Measurements from ENCODE around the gene LEPROT. TPM values are rescaled to one million over a fixed set of nuclear protein-coding genes. Genes with fewer than 3 reads are reported as not detected.

LEPROT gene
- total RNA-seq, 1 experiment from 2014 or later, result 18.1 TPM

DNA sequence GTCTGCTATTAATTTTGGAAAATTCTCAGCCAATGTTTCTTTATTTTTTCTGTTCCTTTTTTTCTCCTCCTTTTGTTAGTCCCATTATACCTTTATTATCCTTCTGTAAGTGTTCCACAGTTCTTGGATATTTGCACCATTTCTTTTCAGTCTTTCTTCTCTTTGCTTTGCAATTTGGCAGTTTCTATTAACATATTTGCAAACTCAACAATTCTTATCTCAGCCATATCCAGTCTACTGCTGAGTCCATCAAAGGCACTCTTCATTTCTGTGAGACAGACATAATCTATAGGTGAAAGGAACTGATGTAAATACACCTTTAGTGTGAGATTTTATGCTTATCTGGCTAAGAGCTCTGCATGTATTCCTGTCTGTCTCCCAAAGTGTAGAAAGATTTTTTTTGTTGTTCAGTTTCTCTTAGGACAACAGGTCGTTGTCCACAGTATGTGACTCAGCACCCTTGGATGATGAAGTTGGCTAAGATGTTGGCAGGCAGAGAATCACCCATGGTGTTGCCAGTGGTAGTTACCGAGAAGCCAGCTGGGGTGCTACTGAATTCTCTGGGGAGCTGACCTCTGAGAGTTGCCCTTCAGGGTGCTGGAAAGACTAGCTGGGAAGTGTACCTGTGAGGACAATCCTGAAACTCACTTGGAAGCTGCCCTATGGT, 38.4 kb downstream of the LEPROT start (continued):
- TF ChIP-seq, protein P1, sequence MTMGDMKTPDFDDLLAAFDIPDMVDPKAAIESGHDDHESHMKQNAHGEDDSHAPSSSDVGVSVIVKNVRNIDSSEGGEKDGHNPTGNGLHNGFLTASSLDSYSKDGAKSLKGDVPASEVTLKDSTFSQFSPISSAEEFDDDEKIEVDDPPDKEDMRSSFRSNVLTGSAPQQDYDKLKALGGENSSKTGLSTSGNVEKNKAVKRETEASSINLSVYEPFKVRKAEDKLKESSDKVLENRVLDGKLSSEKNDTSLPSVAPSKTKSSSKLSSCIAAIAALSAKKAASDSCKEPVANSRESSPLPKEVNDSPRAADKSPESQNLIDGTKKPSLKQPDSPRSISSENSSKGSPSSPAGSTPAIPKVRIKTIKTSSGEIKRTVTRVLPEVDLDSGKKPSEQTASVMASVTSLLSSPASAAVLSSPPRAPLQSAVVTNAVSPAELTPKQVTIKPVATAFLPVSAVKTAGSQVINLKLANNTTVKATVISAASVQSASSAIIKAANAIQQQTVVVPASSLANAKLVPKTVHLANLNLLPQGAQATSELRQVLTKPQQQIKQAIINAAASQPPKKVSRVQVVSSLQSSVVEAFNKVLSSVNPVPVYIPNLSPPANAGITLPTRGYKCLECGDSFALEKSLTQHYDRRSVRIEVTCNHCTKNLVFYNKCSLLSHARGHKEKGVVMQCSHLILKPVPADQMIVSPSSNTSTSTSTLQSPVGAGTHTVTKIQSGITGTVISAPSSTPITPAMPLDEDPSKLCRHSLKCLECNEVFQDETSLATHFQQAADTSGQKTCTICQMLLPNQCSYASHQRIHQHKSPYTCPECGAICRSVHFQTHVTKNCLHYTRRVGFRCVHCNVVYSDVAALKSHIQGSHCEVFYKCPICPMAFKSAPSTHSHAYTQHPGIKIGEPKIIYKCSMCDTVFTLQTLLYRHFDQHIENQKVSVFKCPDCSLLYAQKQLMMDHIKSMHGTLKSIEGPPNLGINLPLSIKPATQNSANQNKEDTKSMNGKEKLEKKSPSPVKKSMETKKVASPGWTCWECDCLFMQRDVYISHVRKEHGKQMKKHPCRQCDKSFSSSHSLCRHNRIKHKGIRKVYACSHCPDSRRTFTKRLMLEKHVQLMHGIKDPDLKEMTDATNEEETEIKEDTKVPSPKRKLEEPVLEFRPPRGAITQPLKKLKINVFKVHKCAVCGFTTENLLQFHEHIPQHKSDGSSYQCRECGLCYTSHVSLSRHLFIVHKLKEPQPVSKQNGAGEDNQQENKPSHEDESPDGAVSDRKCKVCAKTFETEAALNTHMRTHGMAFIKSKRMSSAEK (CRISPR knock-in tag; IDR thresholded peaks at IDR 0.05; ENCODE audit: borderline replicate concordance), result no peak
- TF ChIP-seq KAT7 (CRISPR knock-in tag; IDR thresholded peaks at IDR 0.05; ENCODE audit: borderline replicate concordance) (no peak), ATF1 (CRISPR knock-in tag; IDR thresholded peaks at IDR 0.05) (no peak), MYBL2 (CRISPR knock-in tag; IDR thresholded peaks at IDR 0.05) (no peak), PRRX2 (CRISPR knock-in tag; IDR thresholded peaks at IDR 0.05) (no peak), RELA (CRISPR knock-in tag; IDR thresholded peaks at IDR 0.05; ENCODE audit: borderline replicate concordance) (no peak)
- TF ChIP-seq, protein P2, sequence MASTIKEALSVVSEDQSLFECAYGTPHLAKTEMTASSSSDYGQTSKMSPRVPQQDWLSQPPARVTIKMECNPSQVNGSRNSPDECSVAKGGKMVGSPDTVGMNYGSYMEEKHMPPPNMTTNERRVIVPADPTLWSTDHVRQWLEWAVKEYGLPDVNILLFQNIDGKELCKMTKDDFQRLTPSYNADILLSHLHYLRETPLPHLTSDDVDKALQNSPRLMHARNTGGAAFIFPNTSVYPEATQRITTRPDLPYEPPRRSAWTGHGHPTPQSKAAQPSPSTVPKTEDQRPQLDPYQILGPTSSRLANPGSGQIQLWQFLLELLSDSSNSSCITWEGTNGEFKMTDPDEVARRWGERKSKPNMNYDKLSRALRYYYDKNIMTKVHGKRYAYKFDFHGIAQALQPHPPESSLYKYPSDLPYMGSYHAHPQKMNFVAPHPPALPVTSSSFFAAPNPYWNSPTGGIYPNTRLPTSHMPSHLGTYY (CRISPR knock-in tag; IDR thresholded peaks at IDR 0.05), result no peak
- TF ChIP-seq, protein P3, sequence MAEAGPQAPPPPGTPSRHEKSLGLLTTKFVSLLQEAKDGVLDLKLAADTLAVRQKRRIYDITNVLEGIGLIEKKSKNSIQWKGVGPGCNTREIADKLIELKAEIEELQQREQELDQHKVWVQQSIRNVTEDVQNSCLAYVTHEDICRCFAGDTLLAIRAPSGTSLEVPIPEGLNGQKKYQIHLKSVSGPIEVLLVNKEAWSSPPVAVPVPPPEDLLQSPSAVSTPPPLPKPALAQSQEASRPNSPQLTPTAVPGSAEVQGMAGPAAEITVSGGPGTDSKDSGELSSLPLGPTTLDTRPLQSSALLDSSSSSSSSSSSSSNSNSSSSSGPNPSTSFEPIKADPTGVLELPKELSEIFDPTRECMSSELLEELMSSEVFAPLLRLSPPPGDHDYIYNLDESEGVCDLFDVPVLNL (CRISPR knock-in tag; IDR thresholded peaks at IDR 0.05; ENCODE audit: borderline replicate concordance, low read depth), result no peak
- TF ChIP-seq, protein P4, sequence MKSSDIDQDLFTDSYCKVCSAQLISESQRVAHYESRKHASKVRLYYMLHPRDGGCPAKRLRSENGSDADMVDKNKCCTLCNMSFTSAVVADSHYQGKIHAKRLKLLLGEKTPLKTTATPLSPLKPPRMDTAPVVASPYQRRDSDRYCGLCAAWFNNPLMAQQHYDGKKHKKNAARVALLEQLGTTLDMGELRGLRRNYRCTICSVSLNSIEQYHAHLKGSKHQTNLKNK (CRISPR knock-in tag; IDR thresholded peaks at IDR 0.05), result no peak

DNA sequence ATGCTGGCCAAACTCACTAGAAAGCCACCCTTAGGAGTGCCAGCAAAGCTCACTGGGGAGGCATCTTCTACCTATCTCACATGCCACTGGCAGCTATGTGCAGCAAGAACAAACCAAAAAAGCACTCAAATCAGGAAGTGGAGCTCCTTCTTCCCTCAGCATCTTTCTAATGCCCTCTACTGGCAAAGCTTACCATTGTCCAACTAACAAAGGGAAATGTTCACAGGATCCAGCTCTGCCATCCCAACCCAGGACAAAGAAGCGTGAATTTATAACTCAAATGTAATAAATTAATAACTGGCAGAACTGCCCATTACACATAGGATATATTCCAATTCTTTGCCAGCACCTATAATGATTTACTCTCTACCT, 38.9 kb downstream of the LEPROT start:
- Mint-ChIP-seq H3K27me3 (ENCODE audit: low read depth) (no peaks in the 10 kb centered on the region; the same call in 1 of the 2 replicates), H3K4me3 (no peak overlapping the region), H3K36me3 (peaks cover 16% of the 10 kb centered on the region), H3K9me3 (peaks cover 35% of the 10 kb centered on the region), H3K4me1 (peaks cover 28% of the 10 kb centered on the region), H3K27ac (no peak overlapping the region)
- ChIA-PET POLR2A (interaction anchor here (0.6 to 1.1 kb wide), 3 partner anchors 28 to 220 kb away, joined by 3 read pairs; partner anchors contain the start of genes LEPR and LEPROT), CTCF (interaction anchor here (0.6 to 3.7 kb wide), 45 partner anchors 8 to 499 kb away, joined by 3 to 76 read pairs (median 4); partner anchors contain the start of genes DNAJC6, LEPR and LEPROT)
- DNase-seq (ENCODE audit: low spot score) (no peak), ATAC-seq (peak; percentile 92)
- TF ChIP-seq, protein P5, sequence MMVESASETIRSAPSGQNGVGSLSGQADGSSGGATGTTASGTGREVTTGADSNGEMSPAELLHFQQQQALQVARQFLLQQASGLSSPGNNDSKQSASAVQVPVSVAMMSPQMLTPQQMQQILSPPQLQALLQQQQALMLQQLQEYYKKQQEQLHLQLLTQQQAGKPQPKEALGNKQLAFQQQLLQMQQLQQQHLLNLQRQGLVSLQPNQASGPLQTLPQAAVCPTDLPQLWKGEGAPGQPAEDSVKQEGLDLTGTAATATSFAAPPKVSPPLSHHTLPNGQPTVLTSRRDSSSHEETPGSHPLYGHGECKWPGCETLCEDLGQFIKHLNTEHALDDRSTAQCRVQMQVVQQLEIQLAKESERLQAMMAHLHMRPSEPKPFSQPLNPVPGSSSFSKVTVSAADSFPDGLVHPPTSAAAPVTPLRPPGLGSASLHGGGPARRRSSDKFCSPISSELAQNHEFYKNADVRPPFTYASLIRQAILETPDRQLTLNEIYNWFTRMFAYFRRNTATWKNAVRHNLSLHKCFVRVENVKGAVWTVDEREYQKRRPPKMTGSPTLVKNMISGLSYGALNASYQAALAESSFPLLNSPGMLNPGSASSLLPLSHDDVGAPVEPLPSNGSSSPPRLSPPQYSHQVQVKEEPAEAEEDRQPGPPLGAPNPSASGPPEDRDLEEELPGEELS (CRISPR knock-in tag; IDR thresholded peaks at IDR 0.05), result no peak
- TF ChIP-seq, protein P6, sequence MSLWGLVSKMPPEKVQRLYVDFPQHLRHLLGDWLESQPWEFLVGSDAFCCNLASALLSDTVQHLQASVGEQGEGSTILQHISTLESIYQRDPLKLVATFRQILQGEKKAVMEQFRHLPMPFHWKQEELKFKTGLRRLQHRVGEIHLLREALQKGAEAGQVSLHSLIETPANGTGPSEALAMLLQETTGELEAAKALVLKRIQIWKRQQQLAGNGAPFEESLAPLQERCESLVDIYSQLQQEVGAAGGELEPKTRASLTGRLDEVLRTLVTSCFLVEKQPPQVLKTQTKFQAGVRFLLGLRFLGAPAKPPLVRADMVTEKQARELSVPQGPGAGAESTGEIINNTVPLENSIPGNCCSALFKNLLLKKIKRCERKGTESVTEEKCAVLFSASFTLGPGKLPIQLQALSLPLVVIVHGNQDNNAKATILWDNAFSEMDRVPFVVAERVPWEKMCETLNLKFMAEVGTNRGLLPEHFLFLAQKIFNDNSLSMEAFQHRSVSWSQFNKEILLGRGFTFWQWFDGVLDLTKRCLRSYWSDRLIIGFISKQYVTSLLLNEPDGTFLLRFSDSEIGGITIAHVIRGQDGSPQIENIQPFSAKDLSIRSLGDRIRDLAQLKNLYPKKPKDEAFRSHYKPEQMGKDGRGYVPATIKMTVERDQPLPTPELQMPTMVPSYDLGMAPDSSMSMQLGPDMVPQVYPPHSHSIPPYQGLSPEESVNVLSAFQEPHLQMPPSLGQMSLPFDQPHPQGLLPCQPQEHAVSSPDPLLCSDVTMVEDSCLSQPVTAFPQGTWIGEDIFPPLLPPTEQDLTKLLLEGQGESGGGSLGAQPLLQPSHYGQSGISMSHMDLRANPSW (CRISPR knock-in tag; conservative IDR thresholded peaks at IDR 0.05; ENCODE audit: low read depth), result no peak
- TF ChIP-seq, protein P4 (CRISPR knock-in tag; IDR thresholded peaks at IDR 0.05), result no peak
- TF ChIP-seq TCF7 (CRISPR knock-in tag; IDR thresholded peaks at IDR 0.05; ENCODE audit: low read depth), result no peak
- no peak for TF ChIP-seq ZNF416 (CRISPR knock-in tag; IDR thresholded peaks at IDR 0.05)
- TF ChIP-seq GTF2I (CRISPR knock-in tag; conservative IDR thresholded peaks at IDR 0.05), result no peak
- TF ChIP-seq CBFB (CRISPR knock-in tag; IDR thresholded peaks at IDR 0.05; ENCODE audit: low read depth), result no peak
- no peak for TF ChIP-seq FOXK1 (CRISPR knock-in tag; IDR thresholded peaks at IDR 0.05)
- TF ChIP-seq NFATC4 (CRISPR knock-in tag; IDR thresholded peaks at IDR 0.05), result no peak
- no peak for TF ChIP-seq ZNF396 (CRISPR knock-in tag; IDR thresholded peaks at IDR 0.05; ENCODE audit: borderline replicate concordance)
- TF ChIP-seq, protein P7, sequence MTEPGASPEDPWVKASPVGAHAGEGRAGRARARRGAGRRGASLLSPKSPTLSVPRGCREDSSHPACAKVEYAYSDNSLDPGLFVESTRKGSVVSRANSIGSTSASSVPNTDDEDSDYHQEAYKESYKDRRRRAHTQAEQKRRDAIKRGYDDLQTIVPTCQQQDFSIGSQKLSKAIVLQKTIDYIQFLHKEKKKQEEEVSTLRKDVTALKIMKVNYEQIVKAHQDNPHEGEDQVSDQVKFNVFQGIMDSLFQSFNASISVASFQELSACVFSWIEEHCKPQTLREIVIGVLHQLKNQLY (CRISPR knock-in tag; IDR thresholded peaks at IDR 0.05), result no peak
